ENCODE data around the gene CELF5. TPM values are rescaled to one million over a fixed set of nuclear protein-coding genes. Genes with fewer than 3 reads are reported as not detected.

Gene CELF5
- total RNA-seq, 1 donor from 2014 or later = 0.49 TPM

GRCh38 chr19:3344608-3345598 is 120.4 kb downstream of the CELF5 start:
- no peak for DNase-seq (ENCODE audit: low spot score)

GRCh38 chr19:3345850-3346460 is 121.5 kb downstream of the CELF5 start:
- no peak for DNase-seq (ENCODE audit: low spot score)

Other genes with a start within 250 kb of the CELF5 start
- gene TLE6, start 247.1 kb upstream of the CELF5 start, total RNA-seq = 0.63 TPM
- 64.6 TPM for gene TLE2, start 195.4 kb upstream of the CELF5 start, total RNA-seq
- 629 TPM for gene TLE5, start 162.2 kb upstream of the CELF5 start, total RNA-seq
- 93.2 TPM for gene GNA11, start 130.3 kb upstream of the CELF5 start, total RNA-seq
- gene GNA15, start 88.6 kb upstream of the CELF5 start, total RNA-seq = 6.4 TPM
- gene S1PR4, start 45.9 kb upstream of the CELF5 start, total RNA-seq = 2.4 TPM
- gene NCLN, start 38.7 kb upstream of the CELF5 start, total RNA-seq = 44.9 TPM
- 254 TPM for gene NFIC, start 141.9 kb downstream of the CELF5 start, total RNA-seq